GM19328 (cell line): ENCODE results near the gene APLP2.

ENCODE experiments used
- ATAC-seq: cut with Tn5 transposase; IDR thresholded peaks from one replicate; pipeline ENCODE4 v1.9.1; 2021; ENCODE audit warnings: mild to moderate bottlenecking, moderate library complexity; ENCODE audit not compliant: unreplicated experiment

APLP2 gene

DNA sequence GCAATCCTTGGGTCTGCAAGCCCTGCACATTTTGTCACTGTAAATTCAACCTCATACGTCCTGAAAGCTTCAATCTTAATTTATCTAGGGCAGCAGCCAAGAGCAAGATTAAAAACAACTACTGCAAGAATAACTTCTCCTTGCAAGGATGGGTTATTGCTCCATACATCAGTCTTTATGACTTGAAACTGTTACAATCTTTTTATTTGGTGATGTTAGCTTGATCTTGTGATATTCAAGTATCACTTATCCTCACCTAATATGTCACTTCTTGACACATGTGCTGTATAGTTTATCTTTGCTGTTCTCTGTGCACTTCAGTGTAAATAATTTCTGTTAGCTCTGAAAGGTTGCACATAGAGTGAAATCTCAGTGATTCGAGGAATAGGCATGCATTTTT, 14.7 kb upstream of the APLP2 start:
- ATAC-seq: no peak

DNA sequence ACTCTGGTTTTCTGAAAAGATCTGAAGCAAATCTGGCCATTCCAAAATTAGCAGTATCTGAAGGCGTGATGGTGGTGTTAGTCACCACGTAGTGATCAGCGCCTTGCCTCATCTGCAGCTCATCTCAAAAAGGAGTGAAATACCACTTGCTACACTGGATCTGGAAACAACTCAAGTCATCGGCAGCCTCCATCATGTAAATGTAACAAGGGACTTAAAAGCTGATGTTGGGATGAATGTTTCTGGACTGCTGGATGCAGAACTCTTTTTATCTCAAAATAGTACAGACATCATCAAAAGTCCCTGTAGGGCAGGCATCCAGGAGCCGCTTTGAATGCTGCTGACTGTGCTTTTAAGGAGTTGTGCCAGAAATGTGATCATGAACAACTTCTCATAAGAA, 14.1 kb upstream of the APLP2 start:
- no peak for ATAC-seq

DNA sequence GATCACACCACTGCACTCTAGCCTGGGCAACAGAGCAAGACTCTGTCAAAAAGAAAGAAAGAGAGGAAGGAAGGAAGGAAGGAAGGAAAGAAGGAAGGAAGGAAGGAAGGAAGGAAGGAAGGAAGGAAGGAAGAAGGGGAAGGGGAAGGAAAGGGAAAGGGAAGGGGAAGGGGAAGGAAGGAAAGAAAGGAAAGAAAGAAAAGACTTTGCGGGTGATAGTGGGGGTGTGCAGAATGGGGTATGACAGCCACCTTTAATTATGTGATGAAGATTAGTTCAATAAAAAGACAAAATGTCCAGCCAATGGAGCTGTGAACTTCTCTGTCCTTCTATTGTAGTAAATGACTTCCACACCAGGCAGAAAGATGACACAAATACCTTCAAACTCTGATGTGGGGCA, 8.7 kb upstream of the APLP2 start:
- ATAC-seq: no peak

DNA sequence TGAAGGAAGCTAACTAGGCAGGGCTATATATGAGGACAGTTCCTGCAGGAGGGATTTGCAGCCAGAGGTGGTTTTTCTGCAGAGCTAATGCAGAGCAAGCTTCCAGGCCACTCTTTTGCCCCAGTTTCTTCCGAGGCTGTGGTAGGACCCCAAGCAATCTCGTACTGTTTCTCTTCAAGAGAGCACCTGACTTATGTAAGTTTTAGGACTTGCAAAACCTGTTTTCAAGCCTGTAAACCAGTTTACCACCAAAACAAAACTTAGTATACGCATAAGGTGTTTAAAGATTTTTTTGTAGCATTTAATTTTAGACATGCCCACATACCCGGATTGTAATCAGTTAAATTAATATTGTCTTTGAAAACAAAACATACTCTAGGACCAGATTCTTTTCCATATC, 7.7 kb upstream of the APLP2 start:
- ATAC-seq: no peak

DNA sequence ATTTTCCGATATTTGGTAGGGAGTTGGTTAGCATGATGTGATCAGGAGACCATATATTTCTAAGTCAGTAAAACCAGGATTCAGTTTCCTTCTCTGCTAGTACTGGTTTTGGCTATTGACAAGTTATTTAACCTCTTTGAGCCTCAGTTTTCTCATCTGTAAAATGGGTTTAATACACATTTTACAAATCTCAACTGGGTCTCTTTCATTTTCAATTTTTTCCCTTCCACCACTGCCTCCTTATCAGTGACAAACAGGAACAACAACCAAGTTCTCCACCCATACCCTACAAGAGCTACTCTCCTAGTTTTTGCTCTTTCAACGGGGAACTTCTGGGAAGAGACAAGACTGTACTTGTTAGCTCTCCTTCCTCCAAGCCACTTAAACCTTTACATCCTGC, 6.2 kb upstream of the APLP2 start:
- ATAC-seq: no peak

DNA sequence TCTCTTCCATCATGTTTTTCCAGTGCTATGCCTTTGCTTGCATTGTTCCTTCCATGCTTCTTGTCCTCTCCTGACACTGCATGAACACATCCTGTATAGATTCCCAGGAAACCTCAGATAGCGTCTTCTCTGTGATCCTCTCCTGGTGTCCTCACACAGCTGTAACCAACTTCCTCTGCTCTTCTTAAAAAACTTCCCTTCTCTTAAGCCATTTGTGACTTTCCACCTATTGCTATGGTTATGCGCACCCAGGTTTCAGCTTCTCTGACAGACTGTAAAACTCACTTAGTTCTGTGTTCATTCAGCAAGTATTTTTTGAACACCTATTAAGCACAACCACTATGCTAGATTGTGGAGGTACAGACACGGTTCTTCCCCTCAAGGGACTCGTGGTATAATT, 5.1 kb upstream of the APLP2 start:
- ATAC-seq: no peak

DNA sequence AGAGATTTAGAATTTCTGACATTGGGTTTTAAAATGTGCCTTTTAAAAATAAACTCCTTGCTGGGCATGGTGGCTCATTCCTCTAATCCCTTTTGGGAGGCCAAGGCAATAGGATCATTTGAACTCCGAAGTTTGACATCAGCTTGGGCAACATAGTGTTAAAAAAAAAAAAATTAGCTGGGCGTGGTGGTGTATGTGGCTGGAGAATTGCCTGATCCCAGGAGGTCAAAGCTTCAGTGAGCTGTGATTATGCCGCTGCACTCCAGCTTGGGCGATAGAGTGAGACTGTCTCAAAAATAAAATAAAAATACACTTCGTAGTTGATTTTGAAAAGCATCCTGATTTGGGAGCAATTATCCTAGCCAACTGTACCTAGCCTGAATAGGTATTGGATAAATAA, 3.4 kb upstream of the APLP2 start:
- ATAC-seq: no peak

DNA sequence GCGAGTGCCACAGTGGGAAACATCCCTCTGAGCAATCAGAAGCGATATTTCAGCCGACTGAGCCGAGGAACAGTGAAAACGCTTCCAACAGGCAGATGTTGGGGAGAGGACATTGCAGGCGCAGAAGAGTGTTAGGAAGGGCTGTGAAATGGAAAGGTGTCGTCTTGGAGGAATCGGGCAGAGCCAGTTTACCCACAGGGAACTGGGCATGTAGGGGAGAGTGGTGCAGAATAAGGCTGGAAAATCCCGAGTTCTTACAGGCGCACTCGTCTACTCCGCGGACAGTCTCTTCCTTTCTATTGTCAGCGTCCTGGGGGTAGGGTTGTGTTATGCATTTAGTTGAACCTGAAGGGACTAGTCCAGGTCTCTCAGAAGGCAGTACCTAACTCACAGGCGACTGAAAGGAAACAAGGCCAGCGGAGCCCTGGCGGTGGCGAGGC, 1.1 kb upstream of the APLP2 start:
- no peak for ATAC-seq

DNA sequence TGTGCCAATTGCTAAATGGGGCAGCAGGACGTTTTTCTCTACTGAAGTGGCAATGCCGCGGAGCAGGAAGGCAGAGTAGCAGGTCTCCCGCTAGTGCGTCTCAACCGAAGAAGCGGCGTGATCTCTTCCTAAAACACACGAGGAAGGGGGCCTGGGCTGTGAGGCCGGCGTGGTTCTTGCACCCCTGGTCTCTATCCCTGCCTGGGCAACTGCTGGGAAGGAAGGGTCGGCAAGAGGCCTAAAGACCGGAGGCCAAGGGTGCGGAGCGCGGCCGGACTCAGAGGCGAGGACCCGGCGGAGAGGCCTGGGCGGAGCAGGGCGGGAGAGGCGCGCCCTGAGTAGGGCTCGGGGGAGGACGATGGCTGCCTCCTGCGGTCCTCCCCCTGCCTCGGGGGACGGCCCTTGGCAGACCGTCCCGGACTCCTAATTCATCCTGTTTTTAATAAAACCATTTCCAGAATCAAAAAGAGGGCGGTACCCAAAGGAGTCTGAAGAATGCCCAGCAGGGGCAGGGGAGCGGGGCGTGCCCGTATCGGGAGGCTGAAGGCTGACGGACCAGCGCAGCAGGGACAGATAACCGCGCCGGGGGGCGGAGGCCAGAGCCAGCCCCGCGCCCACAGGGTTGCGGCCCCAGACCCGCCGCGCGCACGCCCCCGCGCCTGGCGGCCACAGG, 572 bp upstream of the APLP2 start:
- ATAC-seq: peak; percentile 35

DNA sequence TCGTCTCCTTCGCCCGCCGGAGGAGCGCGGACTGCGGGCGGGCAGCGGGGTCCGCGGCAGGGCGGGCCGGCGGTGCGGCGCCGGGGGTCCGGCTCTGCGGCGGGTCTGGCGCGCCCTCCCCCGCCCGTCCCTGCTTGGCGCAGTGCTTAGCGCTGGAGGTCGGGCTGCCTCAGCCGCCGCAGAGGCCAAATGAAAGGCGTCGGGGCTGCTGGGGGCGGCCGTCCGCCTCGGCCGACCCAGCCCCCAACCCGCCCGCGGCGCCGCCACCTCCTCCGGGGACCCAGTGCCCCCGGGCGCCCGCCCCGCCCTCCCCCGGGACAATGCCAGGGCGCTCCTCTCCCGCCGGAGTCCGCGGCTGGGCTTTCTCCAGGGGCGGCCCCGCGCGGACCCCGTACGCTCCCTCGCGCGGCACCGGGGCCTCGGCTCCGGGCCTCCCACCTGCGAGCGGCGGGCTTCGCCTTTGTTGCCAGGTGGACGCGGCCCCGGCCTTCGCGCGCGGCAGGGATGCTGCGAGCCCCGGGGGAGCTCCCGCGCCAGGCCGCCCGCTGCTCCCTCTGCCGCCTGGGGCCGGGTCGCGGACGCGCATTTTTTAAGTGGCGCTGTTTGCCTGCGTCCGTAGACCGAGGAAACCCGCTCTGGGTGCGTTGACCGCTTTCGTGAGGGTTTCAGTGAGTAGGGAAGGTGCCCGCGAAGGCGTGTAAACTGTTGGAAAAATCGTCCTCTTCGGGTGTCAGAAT, 583 bp downstream of the APLP2 start:
- ATAC-seq: peak; percentile 23

DNA sequence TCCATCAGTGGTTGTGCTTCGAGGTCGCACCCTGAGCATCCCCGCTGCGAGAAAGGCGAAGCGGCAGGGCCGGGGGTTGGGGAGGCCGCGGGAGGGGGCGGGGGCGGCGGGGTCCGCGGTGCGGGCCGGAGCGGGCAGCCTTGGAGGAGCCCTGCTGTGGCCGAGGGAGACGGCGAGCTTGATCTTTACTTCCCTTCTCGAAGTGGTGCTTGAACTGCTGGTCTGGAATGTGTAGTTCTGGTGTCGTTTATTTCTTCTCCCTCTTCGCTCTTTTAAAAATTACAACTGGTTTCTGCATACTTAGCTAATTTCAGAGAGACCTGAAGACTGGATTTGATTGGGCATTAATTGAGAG, 1.1 kb downstream of the APLP2 start:
- no peak for ATAC-seq

DNA sequence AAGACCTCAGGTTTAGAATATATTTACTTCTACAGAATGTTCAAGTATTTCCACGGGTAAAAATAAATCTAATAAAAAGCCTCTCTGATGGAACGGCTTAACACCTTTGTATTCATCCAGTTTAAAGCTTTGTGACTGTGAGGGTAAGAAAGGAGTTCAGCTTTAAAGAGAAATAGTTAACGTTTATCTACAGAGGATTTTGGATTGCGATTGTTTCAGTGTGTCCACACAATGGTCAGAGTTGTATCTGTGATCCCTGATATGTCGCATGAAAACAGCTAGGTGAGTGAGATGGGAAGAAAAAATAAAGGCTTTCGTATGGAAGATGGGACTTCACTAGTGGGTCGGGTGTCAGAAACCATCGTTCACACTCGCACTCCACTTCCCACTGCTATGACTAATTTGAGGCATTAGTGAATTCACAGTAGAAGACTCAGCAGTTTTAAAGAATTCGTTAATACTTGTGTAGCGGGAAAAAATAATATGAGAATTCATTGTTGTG, 1.6 kb downstream of the APLP2 start:
- no peak for ATAC-seq

DNA sequence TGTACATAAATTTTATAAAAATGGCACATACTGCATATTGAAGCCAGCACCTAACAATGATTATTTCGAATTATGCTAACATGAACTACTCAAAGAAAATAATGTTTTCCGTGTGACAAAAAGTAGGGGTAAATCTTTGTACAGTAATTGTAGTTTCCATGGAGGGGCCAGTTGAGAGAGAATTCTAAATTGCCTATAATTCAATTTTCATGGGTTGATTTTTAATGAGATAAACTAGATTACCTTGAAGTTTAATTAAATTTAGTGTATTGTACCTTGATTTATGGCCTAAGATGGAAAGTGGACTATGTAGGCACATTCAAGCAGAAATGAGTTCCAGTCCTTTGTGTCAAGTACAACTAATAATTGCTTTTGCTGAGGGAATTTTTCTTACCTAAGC, 5.0 kb downstream of the APLP2 start:
- no peak for ATAC-seq

DNA sequence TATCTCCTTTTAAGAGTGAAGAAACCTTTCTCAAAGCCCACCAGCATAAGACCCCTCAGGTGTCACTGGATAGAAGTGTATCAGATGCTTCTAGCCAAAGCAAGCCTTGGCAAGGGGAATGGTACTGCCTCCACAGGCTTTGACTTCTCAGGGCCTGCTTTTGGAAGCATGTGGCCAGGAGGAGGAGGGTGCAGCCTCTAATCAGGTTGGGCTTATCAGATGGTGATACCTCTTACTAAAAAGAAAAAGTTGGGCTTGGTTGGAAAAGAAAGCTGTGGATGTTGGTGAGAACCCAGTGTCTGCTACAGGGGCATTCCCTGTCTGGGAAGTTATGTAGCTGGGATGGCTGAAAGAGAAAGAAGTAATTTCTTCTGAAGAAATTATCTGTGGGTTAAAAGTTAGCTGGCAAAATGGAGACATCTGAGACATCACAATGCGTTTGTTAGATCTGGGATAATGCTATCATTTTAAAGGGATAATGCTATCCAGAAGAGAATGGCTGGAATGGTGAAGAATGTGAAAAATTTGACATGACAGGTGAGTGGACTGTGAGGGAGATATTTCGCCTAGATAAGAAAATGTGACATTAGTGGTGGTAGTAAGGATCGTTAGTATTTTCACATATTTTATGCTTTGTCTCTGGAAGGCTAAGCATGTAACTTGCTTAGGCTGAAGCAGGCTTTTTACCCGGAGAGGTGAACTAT, 7.2 kb downstream of the APLP2 start:
- ATAC-seq: no peak

DNA sequence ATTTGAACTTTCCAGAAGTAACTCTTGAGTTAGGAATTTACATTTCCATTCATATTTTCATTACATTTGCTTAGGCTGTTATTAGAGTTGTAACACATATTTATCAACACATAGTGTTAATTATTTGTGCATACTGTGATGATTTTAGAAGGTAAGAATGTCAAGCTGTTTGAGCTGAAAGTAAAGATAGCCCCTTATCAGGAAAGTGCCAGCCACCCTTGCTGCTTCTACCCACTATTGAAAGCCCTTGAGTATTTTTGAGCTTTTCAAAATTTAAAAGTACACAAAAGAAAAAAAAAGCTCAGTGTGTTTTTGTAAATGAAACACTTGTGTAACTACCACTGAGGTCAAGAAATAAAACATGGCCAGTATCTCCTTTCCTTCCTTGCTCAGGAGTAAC, 8.0 kb downstream of the APLP2 start:
- ATAC-seq: no peak

DNA sequence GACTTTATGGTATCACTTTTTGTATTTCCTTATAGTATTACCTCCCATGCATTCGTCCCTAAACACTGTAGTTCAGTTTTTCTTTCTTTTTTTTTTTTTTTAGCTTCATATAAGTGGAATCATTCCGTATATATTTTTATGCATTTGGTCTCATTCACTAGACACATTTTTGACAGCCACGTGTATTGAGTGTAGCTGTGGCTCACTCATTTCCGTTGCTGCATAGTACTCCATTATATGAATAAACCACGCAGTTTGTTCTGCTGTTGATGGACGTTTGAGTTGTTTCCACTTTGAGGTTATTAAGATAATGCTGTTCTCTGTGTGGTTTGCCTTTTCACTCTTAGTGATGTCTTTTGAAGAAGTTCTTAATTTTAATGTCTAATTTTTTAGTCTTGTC, 8.4 kb downstream of the APLP2 start:
- ATAC-seq: no peak

DNA sequence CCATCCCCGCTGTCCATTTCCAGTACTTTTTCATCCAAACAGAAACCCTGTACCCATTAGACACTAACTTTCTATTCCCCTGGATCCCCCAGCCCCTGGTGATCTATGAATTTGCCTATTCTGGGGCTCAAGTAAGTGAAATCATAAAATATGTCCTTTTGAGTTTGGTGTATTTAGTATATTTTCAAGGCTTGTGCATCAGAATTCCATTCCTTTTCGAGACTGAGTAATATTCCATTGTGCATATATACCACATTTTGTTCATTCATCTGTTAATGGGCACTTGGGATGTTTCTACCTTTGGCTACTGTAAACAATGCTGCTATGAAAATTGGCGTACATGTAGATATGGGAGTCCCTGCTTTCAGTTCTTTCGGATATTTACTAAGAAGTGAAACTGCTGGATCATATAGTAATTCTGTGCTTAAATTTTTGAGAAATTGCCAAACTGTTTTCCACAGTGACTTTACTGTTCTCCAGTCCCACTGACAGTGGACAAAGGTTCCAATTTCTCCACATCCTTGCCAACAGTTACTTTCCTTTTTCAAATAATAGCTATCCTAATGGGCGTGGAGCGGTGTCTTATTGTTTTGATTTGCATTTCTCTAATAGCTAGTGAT, 16.1 kb downstream of the APLP2 start:
- ATAC-seq: no peak

DNA sequence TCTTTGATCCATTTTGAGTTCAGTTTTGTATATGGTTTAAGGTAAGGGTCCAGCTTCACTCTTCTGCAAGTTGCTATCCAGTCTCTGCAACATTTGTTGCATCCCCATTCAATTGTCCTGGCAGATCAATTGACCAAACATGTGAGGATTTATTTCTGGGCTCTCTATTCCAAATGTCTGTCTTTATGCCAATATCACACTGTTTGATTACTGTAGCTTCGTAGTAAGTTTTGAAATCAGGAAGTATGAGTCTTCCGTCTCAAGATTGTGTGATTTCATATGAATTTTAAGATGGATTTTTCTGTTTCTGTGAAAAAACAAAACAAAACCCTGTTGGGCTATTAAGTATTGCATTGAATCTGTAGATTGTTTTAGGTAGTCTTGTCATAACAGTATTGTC, 17.0 kb downstream of the APLP2 start:
- no peak for ATAC-seq

DNA sequence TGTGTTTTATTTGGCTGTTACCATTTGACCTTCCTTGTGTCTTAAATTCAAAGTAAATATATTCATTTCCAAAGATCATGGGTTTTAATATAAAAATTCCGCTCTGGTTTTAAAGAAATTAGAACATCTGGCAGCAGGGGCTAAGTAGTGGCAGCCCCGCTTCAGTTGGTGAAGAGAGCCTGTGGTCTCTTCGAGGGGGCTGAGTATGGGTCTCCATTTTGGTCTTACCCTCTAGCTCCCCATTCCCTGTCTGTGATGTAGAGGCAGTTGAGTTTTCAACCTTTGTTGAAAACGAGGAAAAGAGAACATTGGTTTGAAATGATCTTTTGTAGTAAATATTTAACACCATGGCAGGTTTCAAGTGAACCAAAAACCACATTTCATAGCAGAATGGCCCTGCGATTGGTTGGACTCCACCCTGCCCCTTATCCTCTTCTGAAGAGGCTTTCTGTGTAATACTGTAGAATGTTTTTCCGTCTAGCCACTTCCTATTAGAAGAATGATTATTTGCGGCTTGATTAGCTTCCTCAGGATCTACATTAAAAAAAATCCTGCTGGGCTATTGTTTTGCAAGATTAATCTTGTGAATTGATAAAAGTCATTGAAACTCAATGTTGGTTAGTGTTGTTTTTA, 17.7 kb downstream of the APLP2 start:
- no peak for ATAC-seq

DNA sequence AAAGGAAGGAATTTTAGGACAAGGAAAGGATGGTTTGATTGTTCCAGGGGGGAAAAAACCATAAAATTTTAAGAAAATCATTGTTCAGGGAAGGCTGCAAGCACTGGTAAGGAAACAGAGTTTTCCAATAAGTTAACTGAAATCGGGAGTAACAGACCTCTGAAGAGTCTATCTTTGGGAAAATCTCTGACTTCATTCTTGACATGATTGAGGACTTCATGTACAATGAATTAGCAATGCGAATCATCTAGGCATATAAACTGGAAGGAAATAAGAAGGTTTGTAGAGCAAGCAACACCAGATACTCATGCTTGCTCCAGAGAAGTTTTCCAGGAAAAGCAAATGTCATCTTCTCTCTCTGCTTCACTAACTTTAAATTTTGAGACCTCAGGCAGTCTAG, 18.5 kb downstream of the APLP2 start:
- no peak for ATAC-seq
